A549 (cell line): Measurements from ENCODE around the gene DENND6B. TPM values are rescaled to one million over a fixed set of nuclear protein-coding genes. Genes with fewer than 3 reads are reported as not detected.

Source experiments
- ATAC-seq, 2 experiments: fragments of 200-7000 bp in 1 of 2; fragments of >200 bp in 1 of 2; cut with Nextera tagmentation in 1 of 2; cut with Tn5 transposase in 1 of 2; 3 replicates each; pipeline versions ENCODE4 v1.8.0 to v1.9.1; 2018 to 2020; ENCODE audit warnings: mild to moderate bottlenecking in 1 of 2, moderate library complexity in 1 of 2
- CTCF ChIA-PET: fragments of 300-600 bp; sonication (Branson Sonifier 250); formaldehyde crosslinking; extraction: SDS; loops from one replicate; lab custom pipeline; 2021; ENCODE audit warnings: antibody characterized with exemption, inconsistent platforms; lab: Yijun Ruan, JAX
- POLR2A ChIA-PET: fragments of 350-600 bp; formaldehyde crosslinking; extraction: SDS; loops from one replicate; lab custom pipeline; 2021; ENCODE audit warnings: antibody characterized with exemption, inconsistent platforms; lab: Yijun Ruan, JAX
- DNase-seq, 2 experiments: peaks; one replicate each; pipeline versions ENCODE4 v3.0.0 to v3.0.0-alpha.2; 2011 to 2016; ENCODE audit warnings: low read depth in 1 of 2, low spot score in 1 of 2
- FAIRE-seq: peaks from 2 replicates; lab custom pipeline; 2011; peaks lifted over from hg19 to GRCh38; lab: Jason Lieb, UNC
- H3K27ac ChIP-seq, 2 experiments: fragments of >200 bp; sonication (Bioruptor Twin); formaldehyde crosslinking; 3 replicates each; pipeline ENCODE4 v1.5.1; 2016 to 2017
- H3K4me1 ChIP-seq: fragments of >200 bp; sonication (Bioruptor Twin); formaldehyde crosslinking; 3 replicates; pipeline ENCODE4 v1.6.1; 2016
- H3K4me2 ChIP-seq: fragments of >200 bp; sonication (Bioruptor Twin); formaldehyde crosslinking; 3 replicates; pipeline ENCODE4 v1.6.1; 2016
- H3K4me3 ChIP-seq: fragments of >200 bp; sonication (Bioruptor Twin); formaldehyde crosslinking; 3 replicates; pipeline ENCODE4 v1.5.1; 2016
- H3K9me3 ChIP-seq: fragments of >200 bp; sonication (Bioruptor Twin); formaldehyde crosslinking; 3 replicates; pipeline ENCODE4 v1.6.1; 2016
- CBX2 ChIP-seq: fragments of 200-600 bp; sonication (generic); IDR thresholded peaks from 2 replicates; pipeline ENCODE4 v1.6.1; 2016; ENCODE audit warnings: low read depth, mild to moderate bottlenecking, borderline replicate concordance
- EHF ChIP-seq: fragments of 250-450 bp; sonication (Bioruptor Pico); IDR thresholded peaks from 2 replicates; pipeline ENCODE4 v1.5.0; 2020; ENCODE audit warnings: mild to moderate bottlenecking
- ESRRA ChIP-seq: fragments of 150-350 bp; IDR thresholded peaks from 2 replicates; pipeline ENCODE4 v1.6.1; 2014; ENCODE audit warnings: mild to moderate bottlenecking, low read length, borderline replicate concordance
- HDAC2 ChIP-seq: fragments of 200-600 bp; sonication (generic); IDR thresholded peaks from 2 replicates; pipeline ENCODE4 v1.6.1; 2016
- HOXA7 ChIP-seq: fragments of 250-450 bp; sonication (Bioruptor Pico); IDR thresholded peaks from 2 replicates; pipeline ENCODE4 v1.5.0; 2020; ENCODE audit warnings: mild to moderate bottlenecking, moderate library complexity
- NFE2L2 ChIP-seq: fragments of 150-350 bp; conservative IDR thresholded peaks from 2 replicates; pipeline ENCODE4 v1.6.1; 2014; ENCODE audit warnings: low read length
- NR3C1 ChIP-seq: fragments of >200 bp; sonication (Bioruptor Twin); formaldehyde crosslinking; IDR thresholded peaks from 3 replicates; pipeline ENCODE4 v1.6.1; 2017
- RCOR1 ChIP-seq: fragments of 150-350 bp; IDR thresholded peaks from 2 replicates; pipeline ENCODE4 v1.6.1; 2014; ENCODE audit warnings: antibody characterized with exemption, low read length, low read depth
- RNF2 ChIP-seq: fragments of 200-600 bp; sonication (generic); IDR thresholded peaks from 2 replicates; pipeline ENCODE4 v1.6.1; 2016; ENCODE audit warnings: low read depth, mild to moderate bottlenecking, antibody characterized with exemption, moderate library complexity, borderline replicate concordance
- SMC3 ChIP-seq: fragments of >200 bp; sonication (Bioruptor Twin); formaldehyde crosslinking; IDR thresholded peaks from 3 replicates; pipeline ENCODE4 v1.6.1; 2018; ENCODE audit warnings: inconsistent platforms
- TFCP2L1 ChIP-seq: fragments of 250-450 bp; sonication (Bioruptor Pico); IDR thresholded peaks from 2 replicates; pipeline ENCODE4 v1.5.0; 2021; ENCODE audit warnings: mild to moderate bottlenecking
- TP53 ChIP-seq: fragments of 250-450 bp; sonication (Bioruptor Pico); IDR thresholded peaks from 2 replicates; pipeline ENCODE4 v1.5.0; 2021; ENCODE audit warnings: mild to moderate bottlenecking, moderate library complexity
- ZNF302 ChIP-seq: fragments of 250-450 bp; sonication (Bioruptor Pico); IDR thresholded peaks from 2 replicates; pipeline ENCODE4 v1.9.0; 2021; ENCODE audit warnings: inconsistent platforms, mild to moderate bottlenecking, moderate library complexity
- ZSCAN20 ChIP-seq: fragments of 250-450 bp; sonication (Bioruptor Pico); IDR thresholded peaks from 2 replicates; pipeline ENCODE4 v1.8.0; 2022; ENCODE audit warnings: mild to moderate bottlenecking, moderate library complexity
- WGBS: methylation state at CpG from one replicate; pipeline ENCODE4 v1.1.6; 2017; ENCODE audit errors: missing lambda C conversion rate; 5-methylcytosine and 5-hydroxymethylcytosine counted together
- polyA plus RNA-seq, 4 experiments: library from polyadenylated mRNA; depleted of rRNA in 3 of 4; stranded (reverse); fragments of >200 nt; fragmentation: RNase III in 1 of 4; extraction: RNeasy Plus Mini Kit Qiagen cat#74134 plus additional on column Dnase treatment in 1 of 4; gene quantifications; 2 replicates in 3 of 4; 3 replicates in 1 of 4; pipeline ENCODE4 v1.2.3, GENCODE V29; 2011 to 2017
- TF ChIP-seq, protein P1 (sequence below): fragments of 150-350 bp; IDR thresholded peaks from 2 replicates; pipeline ENCODE4 v1.6.1; 2014; ENCODE audit warnings: low read depth, mild to moderate bottlenecking, low read length
- TF ChIP-seq, protein P2 (sequence below): fragments of 450-650 bp; IDR thresholded peaks from 2 replicates; pipeline ENCODE4 v1.6.1; 2014; ENCODE audit warnings: antibody characterized with exemption
- TF ChIP-seq, protein P3 (sequence below): fragments of >200 bp; sonication (Bioruptor Twin); formaldehyde crosslinking; IDR thresholded peaks from 2 replicates; pipeline ENCODE4 v1.6.1; 2016
- TF ChIP-seq, protein P4 (sequence below): fragments of 200-600 bp; sonication (generic); IDR thresholded peaks from 2 replicates; pipeline ENCODE4 v1.6.1; 2016; ENCODE audit warnings: antibody characterized with exemption, mild to moderate bottlenecking, moderate library complexity

DENND6B gene
- polyA plus RNA-seq, 2 of the 4 experiments (the other 2 are of a cell fraction): 1.6 to 1.9 TPM

DNA sequence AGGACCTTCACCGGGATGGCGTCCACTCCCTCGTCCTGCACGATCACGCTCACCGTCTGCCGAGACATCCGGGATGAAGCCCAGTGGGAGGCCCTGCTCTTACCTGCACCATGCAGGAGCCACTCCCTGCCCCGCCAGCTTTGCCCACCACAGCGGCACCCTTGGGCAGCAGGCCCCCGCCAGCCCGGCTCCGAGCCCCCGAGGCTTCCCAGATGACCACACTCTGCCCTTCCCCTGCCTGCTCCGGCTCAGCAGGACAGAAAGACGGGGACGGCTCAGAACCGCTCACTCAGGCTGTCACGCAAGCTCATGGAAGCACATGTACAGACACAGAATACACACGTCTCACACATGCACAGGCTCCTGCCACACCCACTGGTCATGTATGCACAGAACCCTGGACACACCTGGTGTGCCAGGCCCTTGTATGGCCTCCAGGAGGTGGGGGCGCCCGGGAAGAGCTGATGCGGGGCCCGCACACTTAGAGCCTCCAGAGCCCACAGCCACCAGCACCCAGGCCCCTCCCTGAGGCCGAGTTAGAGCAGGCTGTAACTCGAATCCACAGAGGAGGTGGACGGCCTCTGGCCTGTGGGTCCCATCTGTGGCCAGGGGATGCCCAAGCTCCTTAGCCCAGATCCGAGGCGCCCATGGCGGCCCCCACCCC lies 47.7 kb downstream of the DENND6B start:
- ChIA-PET POLR2A (no interaction called here), CTCF (interaction anchor here (1.0 to 1.5 kb wide), 2 partner anchors 47 to 63 kb away, joined by 5 to 6 read pairs; no protein-coding TSS in a partner anchor)
- Histone ChIP-seq H3K4me1 (peaks cover 21% of the 10 kb centered on the region), H3K9me3 (no peaks in the 10 kb centered on the region; the same call in 2 of the 3 replicates), H3K4me3 (no peak overlapping the region), H3K4me2 (no peak overlapping the region), H3K27ac (no peak overlapping the region)
- no peak for FAIRE-seq
- TF ChIP-seq, protein P1, sequence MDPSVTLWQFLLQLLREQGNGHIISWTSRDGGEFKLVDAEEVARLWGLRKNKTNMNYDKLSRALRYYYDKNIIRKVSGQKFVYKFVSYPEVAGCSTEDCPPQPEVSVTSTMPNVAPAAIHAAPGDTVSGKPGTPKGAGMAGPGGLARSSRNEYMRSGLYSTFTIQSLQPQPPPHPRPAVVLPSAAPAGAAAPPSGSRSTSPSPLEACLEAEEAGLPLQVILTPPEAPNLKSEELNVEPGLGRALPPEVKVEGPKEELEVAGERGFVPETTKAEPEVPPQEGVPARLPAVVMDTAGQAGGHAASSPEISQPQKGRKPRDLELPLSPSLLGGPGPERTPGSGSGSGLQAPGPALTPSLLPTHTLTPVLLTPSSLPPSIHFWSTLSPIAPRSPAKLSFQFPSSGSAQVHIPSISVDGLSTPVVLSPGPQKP: no peak
- 98% methylated on average over 7 of the region's 30 CpGs for WGBS
- no peak for ATAC-seq
- DNase-seq: no peak

DNA sequence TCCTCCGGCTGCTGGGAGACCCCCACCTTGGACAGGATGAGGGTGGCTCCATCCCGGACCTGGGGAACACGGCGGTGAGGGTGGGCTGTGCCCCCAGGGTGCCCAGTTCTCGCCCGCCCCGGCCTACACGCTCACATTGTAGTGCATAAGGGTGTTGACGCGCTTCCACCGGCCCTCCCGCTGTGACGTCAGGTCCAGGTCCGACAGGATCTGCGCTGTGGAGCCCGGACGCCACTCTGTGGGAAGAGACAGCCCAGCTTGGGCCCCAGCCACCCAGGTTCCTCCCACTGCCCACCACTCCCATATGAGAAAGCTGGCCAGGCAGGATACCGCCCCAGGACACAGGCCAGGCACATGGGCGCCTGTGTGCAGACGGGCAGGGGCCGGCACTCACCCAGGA lies 48.4 kb downstream of the DENND6B start:
- DNase-seq (no peak), FAIRE-seq (no peak), ATAC-seq (no peak)
- POLR2A ChIA-PET: no interaction called here
- Histone ChIP-seq H3K4me3 (no peak overlapping the region), H3K27ac (no peak overlapping the region), H3K9me3 (no peaks in the 10 kb centered on the region; the same call in 2 of the 3 replicates), H3K4me2 (no peak overlapping the region), H3K4me1 (peaks cover 21% of the 10 kb centered on the region)
- WGBS: no CpG with 5 or more reads among the region's 21 CpGs
- CTCF ChIA-PET: no interaction called here
- TF ChIP-seq ESRRA (no peak), EHF (CRISPR knock-in tag) (no peak), RCOR1 (no peak), HOXA7 (CRISPR knock-in tag) (no peak)
- TF ChIP-seq, protein P2, sequence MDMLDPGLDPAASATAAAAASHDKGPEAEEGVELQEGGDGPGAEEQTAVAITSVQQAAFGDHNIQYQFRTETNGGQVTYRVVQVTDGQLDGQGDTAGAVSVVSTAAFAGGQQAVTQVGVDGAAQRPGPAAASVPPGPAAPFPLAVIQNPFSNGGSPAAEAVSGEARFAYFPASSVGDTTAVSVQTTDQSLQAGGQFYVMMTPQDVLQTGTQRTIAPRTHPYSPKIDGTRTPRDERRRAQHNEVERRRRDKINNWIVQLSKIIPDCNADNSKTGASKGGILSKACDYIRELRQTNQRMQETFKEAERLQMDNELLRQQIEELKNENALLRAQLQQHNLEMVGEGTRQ: no peak

DNA sequence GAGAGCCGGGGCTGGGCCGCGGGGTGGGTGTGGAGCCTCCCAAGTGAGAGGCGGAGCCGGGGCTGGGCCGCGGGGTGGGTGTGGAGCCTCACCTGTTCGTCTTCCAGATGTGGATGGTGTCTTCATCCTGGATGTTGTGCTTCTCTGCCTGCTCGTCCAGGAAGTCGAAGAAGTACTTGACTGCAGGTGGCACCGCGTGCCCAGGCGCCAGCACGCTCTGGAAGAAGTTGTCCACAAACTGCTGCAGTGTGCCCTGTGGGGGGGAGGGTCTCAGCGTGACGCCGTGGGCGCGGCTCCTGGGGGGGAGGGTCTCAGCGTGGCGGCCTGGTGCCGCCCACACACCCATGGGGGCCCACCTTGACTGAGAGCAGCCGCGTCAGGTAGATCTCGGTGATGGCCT lies 49.1 kb downstream of the DENND6B start:
- FAIRE-seq (no peak), DNase-seq (no peak), ATAC-seq (no peak)
- 92% methylated on average over 14 of the region's 25 CpGs for WGBS
- Histone ChIP-seq H3K27ac (no peak overlapping the region), H3K4me3 (no peak overlapping the region), H3K9me3 (no peaks in the 10 kb centered on the region; the same call in 2 of the 3 replicates), H3K4me1 (peaks cover 14% of the 10 kb centered on the region), H3K4me2 (no peak overlapping the region)
- TF ChIP-seq TFCP2L1 (CRISPR knock-in tag) (no peak), SMC3 (no peak), HDAC2 (no peak), CBX2 (no peak), NFE2L2 (no peak), NR3C1 (no peak), TP53 (no peak), ZNF302 (CRISPR knock-in tag) (no peak), ZSCAN20 (CRISPR knock-in tag) (no peak), RNF2 (no peak)
- TF ChIP-seq, protein P3, sequence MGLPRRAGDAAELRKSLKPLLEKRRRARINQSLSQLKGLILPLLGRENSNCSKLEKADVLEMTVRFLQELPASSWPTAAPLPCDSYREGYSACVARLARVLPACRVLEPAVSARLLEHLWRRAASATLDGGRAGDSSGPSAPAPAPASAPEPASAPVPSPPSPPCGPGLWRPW: no peak
- TF ChIP-seq, protein P2: no peak
- TF ChIP-seq, protein P4, sequence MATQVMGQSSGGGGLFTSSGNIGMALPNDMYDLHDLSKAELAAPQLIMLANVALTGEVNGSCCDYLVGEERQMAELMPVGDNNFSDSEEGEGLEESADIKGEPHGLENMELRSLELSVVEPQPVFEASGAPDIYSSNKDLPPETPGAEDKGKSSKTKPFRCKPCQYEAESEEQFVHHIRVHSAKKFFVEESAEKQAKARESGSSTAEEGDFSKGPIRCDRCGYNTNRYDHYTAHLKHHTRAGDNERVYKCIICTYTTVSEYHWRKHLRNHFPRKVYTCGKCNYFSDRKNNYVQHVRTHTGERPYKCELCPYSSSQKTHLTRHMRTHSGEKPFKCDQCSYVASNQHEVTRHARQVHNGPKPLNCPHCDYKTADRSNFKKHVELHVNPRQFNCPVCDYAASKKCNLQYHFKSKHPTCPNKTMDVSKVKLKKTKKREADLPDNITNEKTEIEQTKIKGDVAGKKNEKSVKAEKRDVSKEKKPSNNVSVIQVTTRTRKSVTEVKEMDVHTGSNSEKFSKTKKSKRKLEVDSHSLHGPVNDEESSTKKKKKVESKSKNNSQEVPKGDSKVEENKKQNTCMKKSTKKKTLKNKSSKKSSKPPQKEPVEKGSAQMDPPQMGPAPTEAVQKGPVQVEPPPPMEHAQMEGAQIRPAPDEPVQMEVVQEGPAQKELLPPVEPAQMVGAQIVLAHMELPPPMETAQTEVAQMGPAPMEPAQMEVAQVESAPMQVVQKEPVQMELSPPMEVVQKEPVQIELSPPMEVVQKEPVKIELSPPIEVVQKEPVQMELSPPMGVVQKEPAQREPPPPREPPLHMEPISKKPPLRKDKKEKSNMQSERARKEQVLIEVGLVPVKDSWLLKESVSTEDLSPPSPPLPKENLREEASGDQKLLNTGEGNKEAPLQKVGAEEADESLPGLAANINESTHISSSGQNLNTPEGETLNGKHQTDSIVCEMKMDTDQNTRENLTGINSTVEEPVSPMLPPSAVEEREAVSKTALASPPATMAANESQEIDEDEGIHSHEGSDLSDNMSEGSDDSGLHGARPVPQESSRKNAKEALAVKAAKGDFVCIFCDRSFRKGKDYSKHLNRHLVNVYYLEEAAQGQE: no peak
- POLR2A ChIA-PET: no interaction called here
- CTCF ChIA-PET: interaction anchor here (2.8 kb wide), 1 partner anchor 20 kb away, joined by 15 read pairs; no protein-coding TSS in a partner anchor
